PFSK-1 (cell line): Measurements from ENCODE around the gene C2orf78.

Source experiments
- FOXP2 ChIP-seq: optimal IDR thresholded peaks from 2 replicates; pipeline ENCODE3; 2011; ENCODE audit warnings: borderline replicate concordance, control low read depth, inconsistent platforms; ENCODE audit not compliant: insufficient read depth; ENCODE audit errors: extremely low read length, extremely low read depth
- POLR2AphosphoS5 ChIP-seq: IDR thresholded peaks from 2 replicates; pipeline ENCODE4 v1.6.1; 2012; ENCODE audit warnings: low read depth, mild to moderate bottlenecking, control low read depth, low read length, moderate library complexity
- SIN3A ChIP-seq: IDR thresholded peaks from 2 replicates; pipeline ENCODE4 v1.6.1; 2012; ENCODE audit warnings: mild to moderate bottlenecking, low read length, moderate library complexity, borderline replicate concordance; ENCODE audit not compliant: insufficient read depth
- TAF1 ChIP-seq: IDR thresholded peaks from 2 replicates; pipeline ENCODE4 v1.6.1; 2012; ENCODE audit warnings: low read length, control low read depth, borderline replicate concordance; ENCODE audit not compliant: insufficient read depth
- TF ChIP-seq, protein P1 (sequence below), 2 experiments: IDR thresholded peaks; 2 replicates each; pipeline versions ENCODE4 v1.6.1 to v1.8.0; 2011 to 2012; ENCODE audit warnings: low read depth in 2 of 2, low read length in 2 of 2, control low read depth in 1 of 2, inconsistent platforms in 1 of 2, mild to moderate bottlenecking in 1 of 2, moderate library complexity in 1 of 2; ENCODE audit not compliant: insufficient read depth in 1 of 2

Gene C2orf78

DNA sequence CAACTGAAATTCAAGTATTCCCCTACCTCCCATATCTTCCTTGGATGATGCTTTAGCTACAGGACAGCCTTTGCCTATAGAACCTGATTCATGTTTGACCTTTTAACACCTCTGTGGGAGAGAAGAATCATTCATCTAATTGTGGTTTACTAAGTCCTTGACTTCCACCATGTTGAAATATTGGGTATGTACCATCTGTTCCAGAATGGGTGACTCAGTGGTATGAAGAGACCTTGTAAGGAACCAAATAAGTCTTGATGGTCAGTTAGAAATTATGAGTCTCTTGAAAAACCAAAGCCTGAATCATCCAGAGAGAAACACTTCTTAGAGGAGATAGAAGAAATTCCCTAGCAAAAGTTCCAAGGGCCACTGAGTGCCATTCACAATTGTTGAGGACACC is 72.2 kb downstream of the C2orf78 start:
- TF ChIP-seq SIN3A (no peak), POLR2AphosphoS5 (no peak), TAF1 (no peak), FOXP2 (no peak)
- TF ChIP-seq, protein P1, sequence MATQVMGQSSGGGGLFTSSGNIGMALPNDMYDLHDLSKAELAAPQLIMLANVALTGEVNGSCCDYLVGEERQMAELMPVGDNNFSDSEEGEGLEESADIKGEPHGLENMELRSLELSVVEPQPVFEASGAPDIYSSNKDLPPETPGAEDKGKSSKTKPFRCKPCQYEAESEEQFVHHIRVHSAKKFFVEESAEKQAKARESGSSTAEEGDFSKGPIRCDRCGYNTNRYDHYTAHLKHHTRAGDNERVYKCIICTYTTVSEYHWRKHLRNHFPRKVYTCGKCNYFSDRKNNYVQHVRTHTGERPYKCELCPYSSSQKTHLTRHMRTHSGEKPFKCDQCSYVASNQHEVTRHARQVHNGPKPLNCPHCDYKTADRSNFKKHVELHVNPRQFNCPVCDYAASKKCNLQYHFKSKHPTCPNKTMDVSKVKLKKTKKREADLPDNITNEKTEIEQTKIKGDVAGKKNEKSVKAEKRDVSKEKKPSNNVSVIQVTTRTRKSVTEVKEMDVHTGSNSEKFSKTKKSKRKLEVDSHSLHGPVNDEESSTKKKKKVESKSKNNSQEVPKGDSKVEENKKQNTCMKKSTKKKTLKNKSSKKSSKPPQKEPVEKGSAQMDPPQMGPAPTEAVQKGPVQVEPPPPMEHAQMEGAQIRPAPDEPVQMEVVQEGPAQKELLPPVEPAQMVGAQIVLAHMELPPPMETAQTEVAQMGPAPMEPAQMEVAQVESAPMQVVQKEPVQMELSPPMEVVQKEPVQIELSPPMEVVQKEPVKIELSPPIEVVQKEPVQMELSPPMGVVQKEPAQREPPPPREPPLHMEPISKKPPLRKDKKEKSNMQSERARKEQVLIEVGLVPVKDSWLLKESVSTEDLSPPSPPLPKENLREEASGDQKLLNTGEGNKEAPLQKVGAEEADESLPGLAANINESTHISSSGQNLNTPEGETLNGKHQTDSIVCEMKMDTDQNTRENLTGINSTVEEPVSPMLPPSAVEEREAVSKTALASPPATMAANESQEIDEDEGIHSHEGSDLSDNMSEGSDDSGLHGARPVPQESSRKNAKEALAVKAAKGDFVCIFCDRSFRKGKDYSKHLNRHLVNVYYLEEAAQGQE (IDR thresholded peaks at IDR 0.05; ENCODE audit: insufficient read depth in 1 of 2, low read depth in 2 of 2, low read length in 2 of 2) = no peak

DNA sequence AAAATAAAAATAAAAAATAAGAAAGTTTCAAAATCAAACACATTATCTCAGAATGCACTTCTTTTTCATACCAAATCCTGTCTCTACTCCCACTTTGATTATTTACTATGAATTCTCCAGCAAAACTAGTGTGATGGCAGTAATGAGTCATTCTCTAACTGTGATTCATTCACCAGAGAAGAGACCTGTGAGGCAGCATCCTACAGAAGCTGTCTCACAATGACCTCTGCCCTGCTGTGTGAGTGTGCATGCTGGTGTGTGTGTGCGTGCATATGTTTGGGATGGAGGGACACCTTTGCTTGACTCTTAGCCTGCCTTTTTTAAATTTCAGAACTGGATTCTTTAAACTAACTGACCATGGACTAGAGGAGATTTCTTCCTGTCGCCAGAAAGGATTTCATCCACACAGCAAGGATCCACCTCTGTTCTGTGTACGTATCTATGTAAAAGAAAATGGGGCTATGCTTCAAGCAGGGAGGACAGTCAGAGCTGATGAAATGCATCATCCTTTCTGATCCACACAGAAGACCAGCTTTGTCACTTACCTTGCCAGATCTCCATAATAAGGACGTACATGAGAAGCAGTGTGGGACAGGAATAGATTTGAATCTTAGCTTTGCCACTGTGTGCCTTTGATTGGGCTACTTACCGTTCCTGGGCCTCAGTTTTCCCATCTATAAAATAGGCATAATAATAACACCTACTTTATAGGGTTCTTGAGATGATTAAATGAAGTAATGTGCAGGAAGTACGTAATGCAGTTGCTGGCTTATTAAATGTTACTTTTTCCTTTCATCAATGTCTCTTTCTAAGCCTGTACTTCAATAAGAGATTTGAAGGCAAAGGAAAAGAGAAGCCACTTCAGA is 76.0 kb downstream of the C2orf78 start:
- TF ChIP-seq TAF1 = no peak
- TF ChIP-seq, protein P1 (IDR thresholded peaks at IDR 0.05; ENCODE audit: insufficient read depth in 1 of 2, low read depth in 2 of 2, low read length in 2 of 2) = no peak
- TF ChIP-seq POLR2AphosphoS5 = no peak
- TF ChIP-seq FOXP2 = no peak
- no peak for TF ChIP-seq SIN3A

DNA sequence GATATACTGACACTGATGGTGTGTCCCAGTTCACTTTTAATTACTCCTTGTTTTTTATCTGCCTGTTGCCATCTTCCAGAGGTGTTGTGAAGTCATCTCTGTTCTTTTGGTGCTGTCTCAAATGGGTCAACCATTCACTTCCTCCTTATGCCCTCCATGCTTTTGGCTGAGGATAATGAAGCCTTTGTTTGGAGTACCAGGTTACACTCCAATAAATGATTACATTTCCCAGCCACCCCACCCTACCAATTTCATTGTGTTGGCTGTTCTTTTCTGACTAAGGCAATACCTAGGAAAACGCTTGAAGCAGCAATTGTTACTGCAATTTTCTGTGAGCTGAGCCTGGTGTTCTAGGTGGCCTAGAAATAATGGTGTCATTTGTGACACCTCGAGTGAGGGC is 79.0 kb downstream of the C2orf78 start:
- TF ChIP-seq FOXP2 = no peak
- no peak for TF ChIP-seq TAF1
- TF ChIP-seq POLR2AphosphoS5 = no peak
- TF ChIP-seq SIN3A = no peak
- TF ChIP-seq, protein P1 (IDR thresholded peaks at IDR 0.05; ENCODE audit: insufficient read depth in 1 of 2, low read depth in 2 of 2, low read length in 2 of 2) = no peak
